Measurements from ENCODE around the gene LY6G6C.
A peak's percentile ranks its signal among the peaks of the same experiment; 100 is the strongest.

Gene LY6G6C

GRCh38 chr6:31765910-31766794, 44.6 kb upstream of the LY6G6C start:
- no peak for DNase-seq
- no peak overlapping the region for H3K27ac ChIP-seq
- peak overlapping the region; percentile 41 for H3K4me3 ChIP-seq (ENCODE audit: low read depth, low read length)
- no peaks in the 10 kb centered on the region for H3K36me3 ChIP-seq (replicated peaks)
- H3K27me3 ChIP-seq (replicated peaks), result no peaks in the 10 kb centered on the region
- in situ Hi-C loops (cut with HindIII; ENCODE audit: low pct_ligation_motif_present, low sequenced_read_pairs), result no loop called here
- TF ChIP-seq CTCF (IDR thresholded peaks at IDR 0.05; ENCODE audit: low read depth, low read length, missing control alignments), result no peak

DNA sequence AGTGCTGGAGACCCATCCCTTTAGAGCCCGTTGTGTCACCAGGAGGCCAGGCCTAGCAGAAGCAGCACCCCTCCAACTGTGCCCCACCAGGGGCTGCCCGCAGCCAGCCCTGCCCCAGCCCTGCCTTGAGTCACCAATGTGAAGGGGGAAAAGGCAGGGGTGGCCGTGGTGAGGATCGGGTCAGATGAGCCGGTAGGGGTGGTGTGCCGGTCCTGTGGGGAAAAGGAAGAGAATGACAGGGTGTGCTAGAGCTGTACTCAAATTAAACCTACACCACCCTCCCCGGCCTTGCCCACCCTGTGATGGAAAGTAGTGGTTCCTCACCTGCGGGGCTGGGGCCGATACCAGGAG, 44.0 kb upstream of the LY6G6C start:
- Histone ChIP-seq H3K36me3 (replicated peaks) (no peaks in the 10 kb centered on the region), H3K27ac (no peak overlapping the region), H3K27me3 (replicated peaks) (no peaks in the 10 kb centered on the region), H3K4me3 (ENCODE audit: low read depth, low read length) (no peak overlapping the region)
- no peak for TF ChIP-seq CTCF (IDR thresholded peaks at IDR 0.05; ENCODE audit: low read depth, low read length, missing control alignments)
- in situ Hi-C loops (cut with HindIII; ENCODE audit: low pct_ligation_motif_present, low sequenced_read_pairs), result no loop called here
- no peak for DNase-seq

- H3K36me3 ChIP-seq (replicated peaks), result no peaks in the 10 kb centered on the region
- TF ChIP-seq CTCF (IDR thresholded peaks at IDR 0.05; ENCODE audit: low read depth, low read length, missing control alignments), result no peak
- H3K27ac ChIP-seq, result no peak overlapping the region
- no peak overlapping the region for H3K4me3 ChIP-seq (ENCODE audit: low read depth, low read length)
- H3K27me3 ChIP-seq (replicated peaks), result no peaks in the 10 kb centered on the region
- DNase-seq, result no peak
- in situ Hi-C loops (cut with HindIII; ENCODE audit: low pct_ligation_motif_present, low sequenced_read_pairs), result no loop called here
Observed at GRCh38 chr6:31764198-31764597, 42.7 kb upstream of the LY6G6C start.

DNA sequence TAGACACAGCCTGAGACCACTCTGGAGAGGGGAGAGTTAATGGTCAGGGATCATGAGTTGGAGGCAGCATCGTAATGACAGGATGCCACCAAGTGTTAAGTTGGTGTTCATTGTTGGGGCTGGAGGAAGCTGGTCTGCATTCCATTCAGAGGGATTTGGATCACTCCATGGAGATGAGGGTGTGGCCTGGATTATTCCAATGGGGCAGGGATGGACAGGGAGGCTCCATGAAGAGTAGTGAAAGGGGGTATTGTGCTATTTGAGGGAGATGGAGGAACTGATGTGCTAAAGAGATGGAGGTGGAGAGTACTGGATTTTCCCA, 42.0 kb upstream of the LY6G6C start:
- Histone ChIP-seq H3K27me3 (replicated peaks) (no peaks in the 10 kb centered on the region), H3K27ac (no peak overlapping the region), H3K36me3 (replicated peaks) (no peaks in the 10 kb centered on the region), H3K4me3 (ENCODE audit: low read depth, low read length) (no peak overlapping the region)
- TF ChIP-seq CTCF (IDR thresholded peaks at IDR 0.05; ENCODE audit: low read depth, low read length, missing control alignments), result no peak
- DNase-seq, result no peak
- in situ Hi-C loops (cut with HindIII; ENCODE audit: low pct_ligation_motif_present, low sequenced_read_pairs), result no loop called here

DNA sequence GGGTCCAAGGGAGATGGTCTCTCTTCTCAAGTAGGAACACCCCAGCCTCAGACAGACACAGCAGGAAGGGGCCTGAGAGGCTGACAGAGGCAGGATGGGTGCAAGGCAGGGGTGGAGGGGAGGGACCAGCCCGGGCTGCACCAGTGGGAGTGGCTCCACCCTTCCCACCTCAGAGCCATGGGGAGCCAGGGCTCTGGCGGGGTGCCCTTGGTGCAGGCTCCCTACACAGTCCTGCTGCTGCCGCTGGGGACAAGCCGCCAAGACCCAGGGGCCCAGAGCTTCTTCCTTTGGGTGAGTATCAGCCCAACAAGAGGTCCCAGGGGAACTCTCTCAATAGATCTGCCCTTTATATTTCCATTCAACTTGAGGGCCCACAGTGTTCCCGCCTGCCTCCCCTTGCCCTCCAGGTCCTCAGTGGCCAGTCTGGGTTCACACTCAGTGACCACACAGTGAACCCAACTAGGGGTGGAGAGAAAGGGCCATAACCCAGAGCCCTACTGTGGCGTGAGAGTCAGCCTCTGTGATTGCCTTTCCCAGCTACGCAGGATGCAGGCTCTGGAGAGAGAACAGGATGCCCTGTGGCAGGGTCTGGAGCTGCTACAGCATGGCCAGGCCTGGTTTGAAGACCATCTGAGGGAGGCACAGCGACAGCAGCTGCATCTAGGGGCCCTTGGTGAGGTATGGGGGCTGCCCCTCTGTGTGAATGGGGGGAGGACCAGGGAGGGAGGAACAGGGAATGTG, 41.5 kb upstream of the LY6G6C start:
- in situ Hi-C loops (cut with HindIII; ENCODE audit: low pct_ligation_motif_present, low sequenced_read_pairs), result no loop called here

More for the DNA sequence above, 41.5 kb upstream of the LY6G6C start:
- no peak for TF ChIP-seq CTCF (IDR thresholded peaks at IDR 0.05; ENCODE audit: low read depth, low read length, missing control alignments)
- Histone ChIP-seq H3K27me3 (replicated peaks) (no peaks in the 10 kb centered on the region), H3K4me3 (ENCODE audit: low read depth, low read length) (no peak overlapping the region), H3K36me3 (replicated peaks) (no peaks in the 10 kb centered on the region), H3K27ac (no peak overlapping the region)
- no peak for DNase-seq
